DOHH2 (cell line): ENCODE data around the gene MNT.

Experiments
- H3F3A ChIP-seq: fragments of 200-600 bp; sonication (generic), shearing (Covaris generic); 2 replicates; pipeline ENCODE4 v1.6.0; 2016; ENCODE audit warnings: antibody characterized with exemption, mild to moderate bottlenecking; ENCODE audit not compliant: control insufficient read depth, insufficient read depth
- H3K27ac ChIP-seq: fragments of 200-600 bp; sonication (generic); 2 replicates; pipeline ENCODE4 v1.5.1; 2014; ENCODE audit warnings: low read depth, mild to moderate bottlenecking, low read length, moderate library complexity
- H3K27me3 ChIP-seq: fragments of 200-600 bp; sonication (generic); 2 replicates; pipeline ENCODE4 v1.6.1; 2014; ENCODE audit warnings: mild to moderate bottlenecking, low read length, mixed read lengths; ENCODE audit not compliant: control insufficient read depth
- H3K36me3 ChIP-seq: fragments of 200-600 bp; sonication (generic); 2 replicates; pipeline ENCODE4 v1.6.1; 2014; ENCODE audit warnings: mild to moderate bottlenecking, low read length, moderate library complexity, mixed read lengths; ENCODE audit not compliant: control insufficient read depth
- H3K4me1 ChIP-seq: fragments of 200-600 bp; sonication (generic); 2 replicates; pipeline ENCODE4 v1.6.1; 2014; ENCODE audit warnings: mild to moderate bottlenecking, low read length, mixed read lengths; ENCODE audit not compliant: control insufficient read depth
- H3K4me2 ChIP-seq: fragments of 200-600 bp; sonication (generic); 2 replicates; pipeline ENCODE4 v1.6.0; 2014; ENCODE audit warnings: mild to moderate bottlenecking, low read length, moderate library complexity
- H3K4me3 ChIP-seq: fragments of 200-600 bp; sonication (generic); 2 replicates; pipeline ENCODE4 v1.5.1; 2014; ENCODE audit warnings: mild to moderate bottlenecking, low read length, mixed read lengths
- H3K79me2 ChIP-seq: fragments of 200-600 bp; sonication (generic); 2 replicates; pipeline ENCODE4 v1.6.1; 2014; ENCODE audit warnings: mild to moderate bottlenecking, low read length, mixed read lengths; ENCODE audit not compliant: control insufficient read depth
- H3K9me2 ChIP-seq: fragments of 200-600 bp; sonication (generic); replicated peaks from 2 replicates; pipeline ENCODE4 v1.6.1; 2014; ENCODE audit warnings: mild to moderate bottlenecking, low read length, mixed read lengths; ENCODE audit not compliant: control insufficient read depth
- H3K9me3 ChIP-seq: fragments of 200-600 bp; sonication (generic); 2 replicates; pipeline ENCODE4 v1.6.1; 2014; ENCODE audit warnings: antibody characterized with exemption, low read length, mixed read lengths; ENCODE audit not compliant: control insufficient read depth, insufficient read depth
- H4K20me1 ChIP-seq: fragments of 200-600 bp; sonication (generic); 2 replicates; pipeline ENCODE4 v1.6.0; 2014; ENCODE audit warnings: low read depth, mild to moderate bottlenecking, antibody characterized with exemption, low read length, moderate library complexity; ENCODE audit not compliant: control insufficient read depth, insufficient read depth
- CTCF ChIP-seq: fragments of 200-600 bp; sonication (generic); IDR thresholded peaks from one replicate; pipeline ENCODE4 v1.5.1; 2014; ENCODE audit warnings: antibody characterized with exemption, mild to moderate bottlenecking, low read depth, low read length; ENCODE audit not compliant: poor library complexity, severe bottlenecking
- EZH2phosphoT487 ChIP-seq: fragments of 200-600 bp; sonication (generic); IDR thresholded peaks from 2 replicates; pipeline ENCODE4 v1.6.1; 2017; ENCODE audit warnings: borderline replicate concordance, mild to moderate bottlenecking, antibody characterized with exemption, low read length, moderate library complexity, mixed read lengths

The MNT gene

GRCh38 chr17:2375406-2375805 is 25.5 kb downstream of the MNT start:
- no peak overlapping the region for H3K4me3 ChIP-seq
- H3K36me3 ChIP-seq = peaks cover 5% of the 10 kb centered on the region; the same call in 1 of the 2 replicates
- no peaks in the 10 kb centered on the region for H3K4me1 ChIP-seq

GRCh38 chr17:2374549-2375285 is 26.1 kb downstream of the MNT start:
- Histone ChIP-seq H3K4me3 (no peak overlapping the region), H4K20me1 (no peaks in the 10 kb centered on the region), H3K79me2 (no peaks in the 10 kb centered on the region), H3K27ac (no peak overlapping the region), H3K4me1 (no peaks in the 10 kb centered on the region), H3K9me2 (no peaks in the 10 kb centered on the region), H3K9me3 (no peaks in the 10 kb centered on the region), H3K27me3 (no peaks in the 10 kb centered on the region), H3F3A (no peaks in the 10 kb centered on the region), H3K4me2 (no peak overlapping the region), H3K36me3 (0 out of 2 replicates have a peak, but pooled peaks cover 2% of the 10 kb centered on the region)
- no peak for TF ChIP-seq CTCF
- TF ChIP-seq EZH2phosphoT487 = no peak

More at GRCh38 chr17:2375406-2375805, 25.5 kb downstream of the MNT start:
- no peak overlapping the region for H3K27ac ChIP-seq
- H3F3A ChIP-seq = no peaks in the 10 kb centered on the region
- no peaks in the 10 kb centered on the region for H4K20me1 ChIP-seq
- no peaks in the 10 kb centered on the region for H3K9me3 ChIP-seq
- no peak overlapping the region for H3K4me2 ChIP-seq
- H3K9me2 ChIP-seq = no peaks in the 10 kb centered on the region
- no peaks in the 10 kb centered on the region for H3K27me3 ChIP-seq
- TF ChIP-seq EZH2phosphoT487 (no peak), CTCF (no peak)
- H3K79me2 ChIP-seq = no peaks in the 10 kb centered on the region

GRCh38 chr17:2373179-2373578 is 27.7 kb downstream of the MNT start:
- no peak overlapping the region for H3K4me2 ChIP-seq
- H3K4me1 ChIP-seq = no peaks in the 10 kb centered on the region
- no peak overlapping the region for H3K27ac ChIP-seq
- H3K4me3 ChIP-seq = no peak overlapping the region
- H4K20me1 ChIP-seq = no peaks in the 10 kb centered on the region
- H3K9me3 ChIP-seq = no peaks in the 10 kb centered on the region
- H3K9me2 ChIP-seq = no peaks in the 10 kb centered on the region
- H3K79me2 ChIP-seq = no peaks in the 10 kb centered on the region
- H3K36me3 ChIP-seq = 0 out of 2 replicates have a peak, but pooled peaks cover 2% of the 10 kb centered on the region
- H3K27me3 ChIP-seq = no peaks in the 10 kb centered on the region
- TF ChIP-seq CTCF = no peak
- TF ChIP-seq EZH2phosphoT487 = no peak
- H3F3A ChIP-seq = no peaks in the 10 kb centered on the region
